Tibial artery (tissue), 4 donors: ENCODE results near the gene APBB2.

Experiments
- DNase-seq, 2 donors: peaks; one replicate each; pipeline ENCODE4 v3.0.0-alpha.2; 2019
- H3K27ac ChIP-seq, 2 donors: fragments of 200-600 bp; sonication (generic) in 1 of 2; 1 replicate in 1 of 2; 2 replicates in 1 of 2; pipeline ENCODE4 v1.5.1; 2018 to 2019; ENCODE audit warnings: mild to moderate bottlenecking in 1 of 2
- H3K27me3 ChIP-seq, 2 donors: fragments of 200-600 bp; sonication (generic) in 1 of 2; one replicate each; pipeline versions ENCODE4 v1.5.1 to v1.6.0; 2016 to 2019
- H3K36me3 ChIP-seq, 3 donors: fragments of 200-600 bp; sonication (generic) in 2 of 3; one replicate each; pipeline ENCODE4 v1.5.1; 2016 to 2019; ENCODE audit warnings: mild to moderate bottlenecking in 2 of 3
- H3K4me1 ChIP-seq, 4 donors: fragments of 200-600 bp; sonication (generic) in 2 of 4; 1 replicate in 3 of 4; 2 replicates in 1 of 4; pipeline ENCODE4 v1.5.1; 2016 to 2019
- H3K4me3 ChIP-seq, 2 donors: fragments of 200-600 bp; sonication (generic) in 1 of 2; 1 replicate in 1 of 2; 2 replicates in 1 of 2; pipeline ENCODE4 v1.5.1; 2018 to 2019; ENCODE audit warnings: mild to moderate bottlenecking in 2 of 2
- H3K9me3 ChIP-seq, 3 donors: fragments of 200-600 bp; sonication (generic) in 1 of 3; one replicate each; pipeline ENCODE4 v1.5.1; 2016 to 2019
- intact Hi-C: fragments of 100-400 bp; cut with DNase I; formaldehyde crosslinking; loops from one replicate; pipeline ENCODE4 v1.15.0; 2023; ENCODE audit warnings: low total_unique reads
- TF ChIP-seq, protein P1 (sequence below), 2 experiments: fragments of 200-600 bp in 1 of 2; fragments of 450-650 bp in 1 of 2; IDR thresholded peaks; one replicate each; pipeline ENCODE4 v1.5.1; 2017 to 2019; ENCODE audit warnings: antibody characterized with exemption in 2 of 2, mild to moderate bottlenecking in 1 of 2, moderate library complexity in 1 of 2

APBB2 gene

DNA sequence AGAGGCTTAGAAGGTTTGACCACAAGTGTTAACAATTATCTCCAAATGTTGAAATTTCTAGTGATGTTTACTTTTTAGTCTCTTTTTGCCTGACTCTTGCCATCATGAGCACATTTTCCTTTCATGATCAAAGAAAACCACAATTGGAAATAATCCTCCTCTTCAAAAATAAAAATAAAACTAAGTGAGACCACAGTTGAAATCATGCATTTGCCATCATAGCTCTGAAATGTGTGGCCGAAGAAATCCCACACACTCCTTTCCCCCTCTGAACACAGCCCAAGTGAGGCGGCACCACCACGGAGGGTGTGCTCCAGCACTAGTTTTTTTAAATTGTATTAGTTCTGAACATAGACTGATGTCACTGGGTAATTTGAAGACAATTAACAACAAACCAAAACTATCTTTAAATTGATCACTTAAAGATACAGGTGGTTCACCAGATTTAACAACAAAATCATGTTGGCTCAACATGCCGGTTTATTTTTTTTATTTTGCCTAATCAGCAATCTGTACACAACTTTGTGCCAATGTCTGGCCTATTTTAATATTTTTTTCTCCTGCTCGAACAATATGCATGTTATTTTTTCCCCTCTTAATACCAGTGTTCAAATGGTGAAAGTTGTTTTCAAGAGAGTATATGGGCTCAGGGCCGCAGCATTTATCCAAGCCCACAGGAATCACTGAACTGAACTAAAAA is 17.6 kb downstream of the APBB2 start:
- Histone ChIP-seq H3K27me3 (no peaks in the 10 kb centered on the region), H3K27ac (no peak overlapping the region), H3K9me3 (no peaks in the 10 kb centered on the region), H3K4me3 (no peak overlapping the region), H3K4me1 (peaks cover 0 to 45% (median 13%) of the 10 kb centered on the region in 4 donors), H3K36me3 (no peaks in the 10 kb centered on the region)
- TF ChIP-seq, protein P1, sequence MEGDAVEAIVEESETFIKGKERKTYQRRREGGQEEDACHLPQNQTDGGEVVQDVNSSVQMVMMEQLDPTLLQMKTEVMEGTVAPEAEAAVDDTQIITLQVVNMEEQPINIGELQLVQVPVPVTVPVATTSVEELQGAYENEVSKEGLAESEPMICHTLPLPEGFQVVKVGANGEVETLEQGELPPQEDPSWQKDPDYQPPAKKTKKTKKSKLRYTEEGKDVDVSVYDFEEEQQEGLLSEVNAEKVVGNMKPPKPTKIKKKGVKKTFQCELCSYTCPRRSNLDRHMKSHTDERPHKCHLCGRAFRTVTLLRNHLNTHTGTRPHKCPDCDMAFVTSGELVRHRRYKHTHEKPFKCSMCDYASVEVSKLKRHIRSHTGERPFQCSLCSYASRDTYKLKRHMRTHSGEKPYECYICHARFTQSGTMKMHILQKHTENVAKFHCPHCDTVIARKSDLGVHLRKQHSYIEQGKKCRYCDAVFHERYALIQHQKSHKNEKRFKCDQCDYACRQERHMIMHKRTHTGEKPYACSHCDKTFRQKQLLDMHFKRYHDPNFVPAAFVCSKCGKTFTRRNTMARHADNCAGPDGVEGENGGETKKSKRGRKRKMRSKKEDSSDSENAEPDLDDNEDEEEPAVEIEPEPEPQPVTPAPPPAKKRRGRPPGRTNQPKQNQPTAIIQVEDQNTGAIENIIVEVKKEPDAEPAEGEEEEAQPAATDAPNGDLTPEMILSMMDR (IDR thresholded peaks at IDR 0.05): no peak
- DNase-seq: no peak
- intact Hi-C loops: no loop called here

DNA sequence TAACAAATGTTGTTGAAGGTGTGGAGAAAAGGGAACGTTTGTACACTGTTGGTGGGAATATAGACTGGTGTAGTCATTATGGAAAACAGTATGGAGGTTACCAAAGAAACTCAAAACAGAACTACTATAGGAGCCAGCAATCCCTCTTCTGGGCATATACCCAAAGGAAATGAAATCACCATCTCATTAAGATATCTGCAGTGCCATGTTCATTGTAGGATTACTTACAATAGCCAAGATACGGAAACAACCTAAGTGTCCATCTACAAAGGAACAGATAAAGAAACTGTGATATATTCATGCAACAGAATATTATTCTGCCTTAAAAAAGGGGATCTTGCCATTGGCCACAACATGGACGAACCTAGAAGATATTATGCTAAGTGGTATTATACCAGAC is 22.2 kb downstream of the APBB2 start:
- TF ChIP-seq, protein P1 (IDR thresholded peaks at IDR 0.05): no peak
- H3K36me3 ChIP-seq: no peaks in the 10 kb centered on the region
- no peaks in the 10 kb centered on the region for H3K9me3 ChIP-seq
- H3K4me1 ChIP-seq: peaks cover 0 to 45% (median 5%) of the 10 kb centered on the region in 4 donors
- H3K27me3 ChIP-seq: no peaks in the 10 kb centered on the region
- intact Hi-C loops: no loop called here
- no peak for DNase-seq
- no peak overlapping the region for H3K4me3 ChIP-seq
- H3K27ac ChIP-seq: no peak overlapping the region

DNA sequence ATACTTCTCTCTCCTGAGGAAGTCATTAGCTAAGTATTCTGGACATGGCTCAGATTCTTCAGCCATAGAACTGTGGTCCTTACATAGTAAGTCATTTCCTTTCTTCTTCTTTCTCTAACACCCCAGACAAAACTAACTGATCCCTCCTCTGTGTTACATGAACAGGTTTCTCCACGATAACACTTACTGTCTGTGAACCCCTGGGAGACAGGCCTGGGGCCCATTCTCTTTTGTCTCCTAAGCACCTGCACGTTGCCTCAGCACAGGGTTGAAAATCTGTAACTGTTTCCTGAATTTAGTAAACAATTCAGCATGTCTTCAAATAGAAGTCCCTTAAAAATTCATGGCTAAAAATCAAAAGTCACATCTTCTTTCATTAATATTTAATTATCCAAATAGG is 24.7 kb downstream of the APBB2 start:
- intact Hi-C loops: no loop called here
- no peaks in the 10 kb centered on the region for H3K36me3 ChIP-seq

DNA sequence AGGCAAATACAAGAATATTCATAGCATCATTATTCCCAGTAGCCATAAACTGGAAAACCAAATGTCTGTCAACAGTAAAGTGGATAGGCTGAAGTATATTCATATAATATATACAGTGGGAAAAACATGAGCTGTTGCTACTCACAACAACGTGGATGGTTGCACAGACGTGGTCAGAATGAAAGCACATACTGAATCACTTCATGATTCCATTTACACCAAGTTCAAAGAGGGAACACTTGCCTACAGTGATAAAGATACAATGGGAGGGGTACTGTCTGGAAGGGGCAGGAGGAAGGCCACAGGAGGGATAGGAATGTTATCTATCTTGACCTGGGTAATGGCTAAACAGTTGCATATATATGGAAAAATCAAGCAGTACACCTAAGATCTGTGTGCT is 25.3 kb downstream of the APBB2 start:
- intact Hi-C loops: no loop called here
- H3K27ac ChIP-seq: no peak overlapping the region
- peaks cover 0 to 67% (median 16%) of the 10 kb centered on the region in 4 donors for H3K4me1 ChIP-seq
- no peaks in the 10 kb centered on the region for H3K36me3 ChIP-seq
- H3K27me3 ChIP-seq: no peaks in the 10 kb centered on the region
- TF ChIP-seq, protein P1 (IDR thresholded peaks at IDR 0.05): no peak
- no peaks in the 10 kb centered on the region for H3K9me3 ChIP-seq
- H3K4me3 ChIP-seq: no peak overlapping the region
- DNase-seq: no peak

More for the DNA sequence above, 24.7 kb downstream of the APBB2 start:
- H3K4me1 ChIP-seq: peaks cover 0 to 61% (median 16%) of the 10 kb centered on the region in 4 donors
- no peak for DNase-seq
- H3K27ac ChIP-seq: no peak overlapping the region
- H3K9me3 ChIP-seq: no peaks in the 10 kb centered on the region
- no peaks in the 10 kb centered on the region for H3K27me3 ChIP-seq
- TF ChIP-seq, protein P1 (IDR thresholded peaks at IDR 0.05): no peak
- H3K4me3 ChIP-seq: no peak overlapping the region

DNA sequence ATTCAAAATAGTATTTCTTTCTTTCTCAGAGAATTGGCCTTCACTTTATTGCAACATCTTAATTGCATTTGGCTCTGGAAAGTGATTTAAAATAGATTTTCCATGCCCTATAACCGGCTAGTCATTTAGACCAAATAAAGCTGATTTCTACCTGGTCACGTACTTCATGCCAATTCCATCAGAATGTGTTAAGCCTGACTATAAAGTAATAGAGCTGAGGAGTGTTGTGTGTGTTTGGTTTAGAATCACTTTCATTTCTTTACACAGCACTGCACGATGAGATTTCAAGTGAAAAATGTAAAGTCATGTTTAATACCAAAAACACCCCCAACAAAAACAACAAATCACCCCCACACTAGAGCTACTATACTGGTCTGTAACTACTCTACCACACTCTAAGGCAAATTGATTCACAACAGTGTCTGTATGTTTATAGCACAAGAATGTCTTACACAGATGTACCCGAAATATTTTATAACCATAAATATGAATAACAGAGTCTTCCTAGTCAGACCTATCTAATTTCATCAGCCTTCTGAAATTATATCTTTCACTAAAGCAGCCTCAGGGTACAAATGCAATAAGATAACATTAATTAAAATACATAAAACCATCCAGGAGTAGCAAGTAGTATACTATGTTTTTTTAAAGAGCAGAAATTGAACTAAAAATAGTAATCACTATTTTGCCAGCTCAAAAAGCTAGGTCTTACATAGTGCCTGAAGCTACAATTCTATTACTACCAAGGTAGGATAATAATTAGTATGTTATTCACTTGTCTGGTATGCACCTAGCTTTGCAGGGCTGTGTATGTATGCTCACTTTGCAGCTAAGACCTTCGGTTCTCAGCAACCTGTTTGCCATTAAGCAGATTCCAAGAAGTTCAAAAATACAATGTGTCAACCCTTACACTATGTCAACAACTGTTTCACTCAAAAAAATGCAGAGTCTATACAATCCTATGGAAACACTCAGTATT is 28.4 kb downstream of the APBB2 start:
- Histone ChIP-seq H3K4me3 (no peak overlapping the region), H3K27me3 (no peaks in the 10 kb centered on the region), H3K27ac (peak overlapping the region in 1 of 2 donors; percentile 26), H3K36me3 (no peaks in the 10 kb centered on the region), H3K9me3 (no peaks in the 10 kb centered on the region), H3K4me1 (peaks cover 0 to 57% (median 14%) of the 10 kb centered on the region in 4 donors)
- intact Hi-C loops: no loop called here
- no peak for DNase-seq
- TF ChIP-seq, protein P1 (IDR thresholded peaks at IDR 0.05): no peak
